GM12878 (cell line): ENCODE results near the gene SPIB. TPM values are rescaled to one million over a fixed set of nuclear protein-coding genes. Genes with fewer than 3 reads are reported as not detected.

Experiments used
- ATF3 ChIP-seq: IDR thresholded peaks from 2 replicates; pipeline ENCODE4 v1.6.1; 2011; ENCODE audit warnings: low read depth, mild to moderate bottlenecking, low read length, moderate library complexity, borderline replicate concordance; ENCODE audit errors: extremely low read depth
- BCLAF1 ChIP-seq: fragments of 450-650 bp; IDR thresholded peaks from 2 replicates; pipeline ENCODE4 v1.6.1; 2017; ENCODE audit warnings: antibody characterized with exemption, mild to moderate bottlenecking, moderate library complexity
- BMI1 ChIP-seq: fragments of 450-650 bp; IDR thresholded peaks from 2 replicates; pipeline ENCODE4 v1.6.1; 2016; ENCODE audit warnings: mild to moderate bottlenecking, moderate library complexity, borderline replicate concordance
- BRCA1 ChIP-seq: IDR thresholded peaks from 2 replicates; pipeline ENCODE4 v1.6.1; 2011; ENCODE audit warnings: low read depth, low read length, improper control_type of control experiment
- CTCF ChIP-seq, 3 experiments: IDR thresholded peaks in 2 of 3; conservative IDR thresholded peaks in 1 of 3; 2 replicates each; pipeline ENCODE4 v1.5.1; 2011; ENCODE audit warnings: low read depth in 3 of 3, low read length in 3 of 3, mild to moderate bottlenecking in 3 of 3, control low read depth in 2 of 3, moderate library complexity in 2 of 3, inconsistent platforms in 1 of 3, mixed read lengths in 1 of 3; ENCODE audit not compliant: control insufficient read depth in 2 of 3, insufficient read depth in 1 of 3; ENCODE audit errors: extremely low read depth in 1 of 3
- ETV6 ChIP-seq, 2 experiments: fragments of 450-650 bp in 1 of 2; IDR thresholded peaks in 1 of 2; conservative IDR thresholded peaks in 1 of 2; 2 replicates each; pipeline ENCODE4 v1.6.1; 2014; ENCODE audit warnings: antibody characterized with exemption in 1 of 2, borderline replicate concordance in 1 of 2, low read depth in 1 of 2, mild to moderate bottlenecking in 1 of 2, moderate library complexity in 1 of 2
- EZH2 ChIP-seq: IDR thresholded peaks from 2 replicates; pipeline ENCODE4 v1.6.1; 2012; ENCODE audit warnings: low read depth, mild to moderate bottlenecking, control low read depth, inconsistent platforms, low read length, borderline replicate concordance; ENCODE audit not compliant: control insufficient read depth
- MEF2A ChIP-seq: IDR thresholded peaks from 2 replicates; pipeline ENCODE4 v1.6.1; 2011; ENCODE audit warnings: low read depth, mild to moderate bottlenecking, low read length, moderate library complexity; ENCODE audit not compliant: insufficient read depth
- MTA3 ChIP-seq: IDR thresholded peaks from 2 replicates; pipeline ENCODE4 v1.6.1; 2012; ENCODE audit warnings: low read length, inconsistent platforms, borderline replicate concordance
- MYB ChIP-seq: fragments of 150-350 bp; IDR thresholded peaks from 2 replicates; pipeline ENCODE4 v1.6.1; 2014; ENCODE audit warnings: mild to moderate bottlenecking, low read depth, low read length, borderline replicate concordance
- NFYB ChIP-seq: IDR thresholded peaks from 2 replicates; pipeline ENCODE4 v1.6.1; 2011; ENCODE audit warnings: low read depth, mild to moderate bottlenecking, low read length, improper control_type of control experiment, moderate library complexity; ENCODE audit not compliant: insufficient read depth
- NR2C1 ChIP-seq: fragments of 450-650 bp; IDR thresholded peaks from 2 replicates; pipeline ENCODE4 v1.6.1; 2017; ENCODE audit warnings: antibody characterized with exemption, mild to moderate bottlenecking, moderate library complexity
- SKIL ChIP-seq: fragments of 450-650 bp; IDR thresholded peaks from 2 replicates; pipeline ENCODE4 v1.6.1; 2017; ENCODE audit warnings: mild to moderate bottlenecking, low read depth, inconsistent platforms; ENCODE audit not compliant: poor library complexity, severe bottlenecking
- SREBF1 ChIP-seq: IDR thresholded peaks from 2 replicates; pipeline ENCODE4 v1.6.1; 2012; ENCODE audit warnings: mild to moderate bottlenecking, low read length
- STAT3 ChIP-seq: IDR thresholded peaks from 2 replicates; pipeline ENCODE4 v1.6.1; 2011; ENCODE audit warnings: low read depth, low read length, improper control_type of control experiment
- SUPT20H ChIP-seq: IDR thresholded peaks from 2 replicates; pipeline ENCODE4 v1.6.1; 2011; ENCODE audit warnings: low read depth, mild to moderate bottlenecking, low read length, moderate library complexity, borderline replicate concordance; ENCODE audit not compliant: control insufficient read depth
- TCF7 ChIP-seq: IDR thresholded peaks from 2 replicates; pipeline ENCODE4 v1.6.1; 2014; ENCODE audit warnings: antibody characterized with exemption, borderline replicate concordance
- WRNIP1 ChIP-seq: IDR thresholded peaks from 2 replicates; pipeline ENCODE4 v1.6.1; 2011; ENCODE audit warnings: low read depth, low read length, improper control_type of control experiment, borderline replicate concordance
- ZNF217 ChIP-seq: fragments of 450-650 bp; IDR thresholded peaks from 2 replicates; pipeline ENCODE4 v1.6.1; 2017; ENCODE audit warnings: antibody characterized with exemption, mild to moderate bottlenecking
- ZNF24 ChIP-seq: fragments of 450-650 bp; IDR thresholded peaks from 2 replicates; pipeline ENCODE4 v1.6.1; 2017; ENCODE audit warnings: antibody characterized with exemption, mild to moderate bottlenecking
- ZNF274 ChIP-seq: IDR thresholded peaks from one replicate; pipeline ENCODE4 v1.8.0; 2011; ENCODE audit not compliant: insufficient read length, insufficient read depth
- ZNF384 ChIP-seq: IDR thresholded peaks from 2 replicates; pipeline ENCODE4 v1.6.1; 2012; ENCODE audit warnings: low read depth, mild to moderate bottlenecking, low read length, improper control_type of control experiment, borderline replicate concordance
- polyA plus RNA-seq, 11 experiments: library from polyadenylated mRNA; depleted of rRNA in 4 of 11; unstranded in 6 of 11; stranded (reverse) in 5 of 11; fragments of >200 nt; fragmentation: Nextera tagmentation in 4 of 11; fragmentation: Illumina TruSeq in 1 of 11; extraction: Ambion mirVana in 4 of 11; extraction: Trizol in 1 of 11; gene quantifications; 1 replicate in 1 of 11; 2 replicates in 10 of 11; pipeline versions ENCODE4 v1.2.1 to v1.2.3, GENCODE V29; 2011 to 2016; ENCODE audit warnings: inconsistent platforms in 2 of 11, missing spikeins in 2 of 11, low read depth in 1 of 11
- total RNA-seq, 4 experiments: library from RNA; depleted of rRNA in 3 of 4; stranded (reverse); fragments of >200 nt in 3 of 4; fragmentation: Illumina TruSeq in 1 of 4; extraction: Trizol in 1 of 4; gene quantifications; 2 replicates each; pipeline versions ENCODE4 v1.2.1 to v1.2.3, GENCODE V29; 2013 to 2021

Gene SPIB
- total and polyA plus RNA-seq, 10 of the 15 experiments (the other 5 are each of a cell fraction or from before 2014, with no cell fraction given) = 3.5 to 123 (median 56.0) TPM

- TF ChIP-seq NFYB (no peak), WRNIP1 (no peak), NR2C1 (no peak), MYB (no peak), ZNF274 (no peak), ZNF384 (no peak), BRCA1 (no peak), SKIL (peak; percentile 55), CTCF (IDR thresholded peaks at IDR 0.05 in 2 of 3, conservative IDR thresholded peaks at IDR 0.05 in 1 of 3; ENCODE audit: control insufficient read depth in 2 of 3, extremely low read depth in 1 of 3, insufficient read depth in 1 of 3, low read depth in 3 of 3, low read length in 3 of 3) (no peak), BCLAF1 (no peak), ATF3 (no peak), ETV6 (conservative IDR thresholded peaks at IDR 0.05 in 1 of 2, IDR thresholded peaks at IDR 0.05 in 1 of 2; ENCODE audit: borderline replicate concordance in 1 of 2, low read depth in 1 of 2) (no peak), SREBF1 (no peak), MEF2A (no peak), MTA3 (peak; percentile 14; the same call in 1 of the 2 replicates), SUPT20H (no peak), EZH2 (no peak), STAT3 (no peak), ZNF217 (peak; percentile 52; the same call in 1 of the 2 replicates), ZNF24 (no peak), BMI1 (no peak), TCF7 (no peak)
Measured at GRCh38 chr19:50419580-50420035, 870 bp downstream of the SPIB start (continued).
